Testis (tissue), 3 donors: Measurements from ENCODE around the gene CETP. TPM values are rescaled to one million over a fixed set of nuclear protein-coding genes. Genes with fewer than 3 reads are reported as not detected.

Experiments
- DNase-seq: peaks from one replicate; pipeline ENCODE4 v3.0.0-alpha.2; 2019
- H3K27ac ChIP-seq, 2 donors: fragments of 200-600 bp; sonication (generic); one replicate each; pipeline ENCODE4 v1.5.1; 2019
- H3K27me3 ChIP-seq: fragments of 200-600 bp; sonication (generic); one replicate; pipeline ENCODE4 v1.5.1; 2019
- H3K36me3 ChIP-seq: fragments of 200-600 bp; sonication (generic); one replicate; pipeline ENCODE4 v1.5.1; 2017; ENCODE audit warnings: low read depth; ENCODE audit errors: missing control alignments
- H3K4me1 ChIP-seq: fragments of 200-600 bp; sonication (generic); one replicate; pipeline ENCODE4 v1.5.1; 2019
- H3K4me3 ChIP-seq, 2 donors: fragments of 200-600 bp; sonication (generic); one replicate each; pipeline ENCODE4 v1.5.1; 2017 to 2019
- H3K9me3 ChIP-seq: fragments of 200-600 bp; sonication (generic); one replicate; pipeline ENCODE4 v1.5.1; 2017
- CTCF ChIP-seq, 3 experiments: fragments of 450-650 bp in 2 of 3; fragments of 200-600 bp in 1 of 3; sonication (generic) in 1 of 3; IDR thresholded peaks; one replicate each; pipeline ENCODE4 v1.5.1; 2016 to 2019; ENCODE audit warnings: antibody characterized with exemption in 3 of 3, mild to moderate bottlenecking in 2 of 3, moderate library complexity in 1 of 3
- POLR2A ChIP-seq: fragments of 450-650 bp; IDR thresholded peaks from one replicate; pipeline ENCODE4 v1.6.1; 2017; ENCODE audit warnings: antibody characterized with exemption, mild to moderate bottlenecking, moderate library complexity
- WGBS, 2 donors: methylation state at CpG; one replicate each; pipeline ENCODE4 v1.1.5; 2018; 5-methylcytosine and 5-hydroxymethylcytosine counted together
- intact Hi-C: fragments of 100-400 bp; cut with DNase I; formaldehyde crosslinking; loops from one replicate; pipeline ENCODE4 v1.15.1; 2023; ENCODE audit warnings: low total_unique reads
- polyA plus RNA-seq: library from polyadenylated mRNA; stranded (reverse); fragments of 350-450 nt; fragmentation: Illumina TruSeq; extraction: RNeasy Lipid Tissue Mini Kit (QIAGEN cat#74804); gene quantifications from one replicate; pipeline ENCODE4 v1.2.3, GENCODE V29; 2014; ENCODE audit warnings: low read depth, low replicate concordance; ENCODE audit not compliant: insufficient read depth
- total RNA-seq, 2 donors: library from RNA; depleted of rRNA; stranded (reverse); fragments of >200 nt; gene quantifications; one replicate each; pipeline ENCODE4 v1.2.3, GENCODE V29; 2016

The CETP gene
- total and polyA plus RNA-seq, 3 donors from 2014 or later, result 0.24 to 0.69 (median 0.50) TPM

DNA sequence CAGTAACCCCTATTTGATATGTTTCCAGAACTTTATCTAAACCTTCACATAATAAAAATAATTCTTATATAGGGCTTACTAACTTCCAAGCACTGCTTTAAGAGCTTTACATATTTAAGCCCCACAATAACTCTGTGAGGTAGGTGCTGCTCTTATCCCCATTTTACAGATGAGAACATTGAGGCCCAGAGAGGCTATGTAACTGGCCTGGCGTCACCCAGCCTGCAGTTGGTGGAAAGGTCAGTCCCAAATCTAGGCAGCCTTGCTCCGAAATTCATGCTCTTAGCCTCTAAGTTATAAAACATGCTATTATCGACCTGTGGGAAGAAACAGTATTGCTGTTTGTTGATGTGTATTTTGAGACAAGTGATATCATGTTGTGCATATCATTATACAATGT lies 36.6 kb downstream of the CETP start:
- TF ChIP-seq POLR2A (no peak), CTCF (IDR thresholded peaks at IDR 0.05) (no peak)
- no peaks in the 10 kb centered on the region for H3K27me3 ChIP-seq
- H3K9me3 ChIP-seq, result no peaks in the 10 kb centered on the region
- WGBS, 2 donors, result 90 to 92% methylated on average over 3 of the region's 3 CpGs
- intact Hi-C loops, result no loop called here
- H3K27ac ChIP-seq, result no peak overlapping the region
- no peaks in the 10 kb centered on the region for H3K36me3 ChIP-seq
- H3K4me3 ChIP-seq, result no peak overlapping the region
- no peaks in the 10 kb centered on the region for H3K4me1 ChIP-seq
- DNase-seq, result no peak

DNA sequence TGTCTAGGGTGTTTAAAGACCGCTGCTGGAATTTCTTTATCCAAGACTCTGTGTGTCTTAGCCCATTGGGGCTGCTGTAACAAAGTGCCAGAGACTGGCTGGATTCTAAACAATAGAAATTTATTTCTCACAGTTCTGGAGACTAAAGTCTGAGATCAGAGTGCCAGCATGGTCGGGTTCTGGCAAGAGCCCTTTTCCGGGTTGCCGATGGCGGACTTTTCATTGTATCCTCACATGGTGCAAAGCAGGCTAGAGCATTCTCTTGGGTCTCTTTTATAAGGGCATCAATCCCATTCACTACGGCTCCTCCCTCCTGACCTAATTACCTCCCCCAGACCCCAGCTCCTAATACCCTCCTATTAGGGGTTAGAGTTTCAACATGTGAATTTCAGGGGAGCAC lies 37.1 kb downstream of the CETP start:
- 87 to 89% methylated on average over 6 of the region's 6 CpGs for WGBS, 2 donors
- Histone ChIP-seq H3K27ac (no peak overlapping the region), H3K9me3 (no peaks in the 10 kb centered on the region), H3K4me3 (no peak overlapping the region), H3K36me3 (no peaks in the 10 kb centered on the region), H3K4me1 (no peaks in the 10 kb centered on the region), H3K27me3 (no peaks in the 10 kb centered on the region)
- no peak for TF ChIP-seq CTCF (IDR thresholded peaks at IDR 0.05)
- no peak for TF ChIP-seq POLR2A
- intact Hi-C loops, result no loop called here
- DNase-seq, result no peak

- H3K27ac ChIP-seq, result no peak overlapping the region
- 84 to 97% methylated on average over 8 to 11 of the region's 11 CpGs for WGBS, 2 donors
- no peaks in the 10 kb centered on the region for H3K36me3 ChIP-seq
- H3K27me3 ChIP-seq, result no peaks in the 10 kb centered on the region
- DNase-seq, result no peak
- TF ChIP-seq CTCF (IDR thresholded peaks at IDR 0.05), result no peak
- H3K4me3 ChIP-seq, result no peak overlapping the region
- no peaks in the 10 kb centered on the region for H3K9me3 ChIP-seq
- H3K4me1 ChIP-seq, result no peaks in the 10 kb centered on the region
- intact Hi-C loops, result no loop called here
Observed at GRCh38 chr16:56999409-57000270, 37.9 kb downstream of the CETP start.

GRCh38 chr16:57000271-57001025 lies 38.7 kb downstream of the CETP start:
- H3K36me3 ChIP-seq, result no peaks in the 10 kb centered on the region
- no peaks in the 10 kb centered on the region for H3K4me1 ChIP-seq
- no peak overlapping the region for H3K4me3 ChIP-seq
- no peak overlapping the region for H3K27ac ChIP-seq
- DNase-seq, result no peak
- WGBS, 2 donors, result 60 to 76% methylated on average over 3 to 5 of the region's 5 CpGs
- no peak for TF ChIP-seq CTCF (IDR thresholded peaks at IDR 0.05)
- no peak for TF ChIP-seq POLR2A
- no peaks in the 10 kb centered on the region for H3K27me3 ChIP-seq
- intact Hi-C loops, result no loop called here
- no peaks in the 10 kb centered on the region for H3K9me3 ChIP-seq
